Measurements from ENCODE around the gene PSMB3. TPM values are rescaled to one million over a fixed set of nuclear protein-coding genes. Genes with fewer than 3 reads are reported as not detected.
A peak's percentile ranks its signal among the peaks of the same experiment; 100 is the strongest.

The PSMB3 gene
- total and polyA plus RNA-seq, 9 of the 15 experiments (the other 6 are each of a cell fraction or from before 2014, with no cell fraction given) = 460 to 2,775 (median 574) TPM

DNA sequence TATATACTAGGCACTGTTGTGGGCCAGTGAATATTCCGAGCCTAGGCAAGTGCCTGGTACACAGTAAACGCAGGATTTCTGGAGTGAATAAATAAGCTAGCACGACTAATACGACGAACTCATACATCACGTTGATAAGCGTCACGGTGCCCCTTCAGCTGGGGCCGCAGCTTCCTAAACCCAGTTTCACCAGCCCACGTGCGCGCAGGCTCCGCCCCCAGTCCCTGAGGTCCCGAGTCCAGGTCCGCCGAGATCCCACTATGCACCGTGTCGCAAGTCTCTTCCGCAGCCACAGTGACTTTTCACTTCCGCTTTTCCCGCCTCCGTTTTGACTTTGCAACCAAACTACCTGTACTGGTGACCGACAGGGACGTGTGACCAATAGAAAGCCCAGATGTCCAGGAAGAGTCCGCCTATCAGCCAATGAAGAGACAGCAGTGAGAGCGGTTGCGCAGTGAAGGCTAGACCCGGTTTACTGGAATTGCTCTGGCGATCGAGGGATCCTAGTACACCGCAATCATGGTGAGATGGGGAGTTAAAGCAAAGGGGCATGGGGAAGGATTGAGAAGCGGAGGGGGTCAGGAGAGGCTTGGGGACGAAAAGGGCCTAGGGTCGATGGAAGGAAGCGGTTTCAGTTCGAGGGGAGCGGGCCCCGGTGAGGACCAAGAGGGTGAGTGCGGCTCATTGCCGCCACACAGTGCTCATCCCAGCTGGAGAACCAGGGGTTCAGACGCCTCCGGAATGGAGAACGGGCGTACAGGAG lies at the start of gene PSMB3 (continued):
- TF ChIP-seq HNRNPLL (IDR thresholded peaks at IDR 0.05; ENCODE audit: low read depth, low read length, poor library complexity, severe bottlenecking) (peak; percentile 58), POLR2H (tag; IDR thresholded peaks at IDR 0.05; ENCODE audit: low read depth) (no peak), HNRNPK (IDR thresholded peaks at IDR 0.05; ENCODE audit: low read depth, low read length, poor library complexity, severe bottlenecking) (no peak), MNT (conservative IDR thresholded peaks at IDR 0.05) (peak; percentile 99), CEBPG (CRISPR knock-in tag; IDR thresholded peaks at IDR 0.05) (peak; percentile 71), CEBPG (tag; conservative IDR thresholded peaks at IDR 0.05 in 1 of 2, IDR thresholded peaks at IDR 0.05 in 1 of 2) (peak in 1 of 2 experiments; percentile 64; a peak in 1 of 4 replicates), ZNF778 (CRISPR knock-in tag; IDR thresholded peaks at IDR 0.05) (no peak), C11orf30 (IDR thresholded peaks at IDR 0.05; ENCODE audit: low read depth) (peak; percentile 93), KAT8 (IDR thresholded peaks at IDR 0.05; ENCODE audit: low read depth) (no peak), DEAF1 (CRISPR knock-in tag; IDR thresholded peaks at IDR 0.05) (peak; percentile 12; the same call in 1 of the 2 replicates), TOE1 (IDR thresholded peaks at IDR 0.05; ENCODE audit: borderline replicate concordance) (peak; percentile 36; the same call in 1 of the 2 replicates), TOE1 (CRISPR knock-in tag; IDR thresholded peaks at IDR 0.05; ENCODE audit: borderline replicate concordance, low read depth) (no peak), TCF7 (IDR thresholded peaks at IDR 0.05; ENCODE audit: borderline replicate concordance) (no peak), SRSF9 (IDR thresholded peaks at IDR 0.05; ENCODE audit: borderline replicate concordance, low read depth, low read length) (no peak), ZNF589 (CRISPR knock-in tag; IDR thresholded peaks at IDR 0.05; ENCODE audit: low read depth) (no peak), FOXM1 (IDR thresholded peaks at IDR 0.05; ENCODE audit: low read depth) (0 out of 2 replicates have a peak, but pooled peaks have one; percentile 11), FOXM1 (CRISPR knock-in tag; IDR thresholded peaks at IDR 0.05; ENCODE audit: low read depth) (no peak), MXD1 (CRISPR knock-in tag; IDR thresholded peaks at IDR 0.05; ENCODE audit: borderline replicate concordance, poor library complexity, severe bottlenecking) (peak; percentile 84), HES1 (IDR thresholded peaks at IDR 0.05; ENCODE audit: low read depth) (no peak), ARID2 (IDR thresholded peaks at IDR 0.05) (no peak), ZNF444 (CRISPR knock-in tag; IDR thresholded peaks at IDR 0.05) (no peak)
- TF ChIP-seq, protein P1, sequence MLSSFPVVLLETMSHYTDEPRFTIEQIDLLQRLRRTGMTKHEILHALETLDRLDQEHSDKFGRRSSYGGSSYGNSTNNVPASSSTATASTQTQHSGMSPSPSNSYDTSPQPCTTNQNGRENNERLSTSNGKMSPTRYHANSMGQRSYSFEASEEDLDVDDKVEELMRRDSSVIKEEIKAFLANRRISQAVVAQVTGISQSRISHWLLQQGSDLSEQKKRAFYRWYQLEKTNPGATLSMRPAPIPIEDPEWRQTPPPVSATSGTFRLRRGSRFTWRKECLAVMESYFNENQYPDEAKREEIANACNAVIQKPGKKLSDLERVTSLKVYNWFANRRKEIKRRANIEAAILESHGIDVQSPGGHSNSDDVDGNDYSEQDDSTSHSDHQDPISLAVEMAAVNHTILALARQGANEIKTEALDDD (IDR thresholded peaks at IDR 0.05) = no peak

Data from K562 (cell line).